Measurements from ENCODE around the gene MROH7.

DNA sequence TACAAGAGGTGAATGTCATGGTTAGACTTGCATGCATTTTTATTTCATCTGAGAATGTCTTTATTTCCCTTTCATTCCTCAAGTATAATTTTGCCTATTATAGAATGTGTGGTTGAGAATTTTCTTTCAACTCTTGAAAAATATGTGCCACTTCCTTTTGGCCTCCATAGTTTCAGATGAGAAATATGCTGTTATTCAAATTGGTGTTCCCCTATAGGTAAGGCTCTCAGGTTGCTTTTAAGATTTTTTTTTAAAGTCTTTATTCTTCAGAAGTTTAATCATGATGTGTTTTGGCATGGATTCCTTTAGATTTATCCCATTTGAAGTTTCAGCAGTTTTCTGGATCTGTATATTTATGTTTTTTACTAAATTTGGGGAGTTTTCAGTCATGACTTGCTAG lies 2.1 kb downstream of the MROH7 start:
- TF ChIP-seq, protein P1, sequence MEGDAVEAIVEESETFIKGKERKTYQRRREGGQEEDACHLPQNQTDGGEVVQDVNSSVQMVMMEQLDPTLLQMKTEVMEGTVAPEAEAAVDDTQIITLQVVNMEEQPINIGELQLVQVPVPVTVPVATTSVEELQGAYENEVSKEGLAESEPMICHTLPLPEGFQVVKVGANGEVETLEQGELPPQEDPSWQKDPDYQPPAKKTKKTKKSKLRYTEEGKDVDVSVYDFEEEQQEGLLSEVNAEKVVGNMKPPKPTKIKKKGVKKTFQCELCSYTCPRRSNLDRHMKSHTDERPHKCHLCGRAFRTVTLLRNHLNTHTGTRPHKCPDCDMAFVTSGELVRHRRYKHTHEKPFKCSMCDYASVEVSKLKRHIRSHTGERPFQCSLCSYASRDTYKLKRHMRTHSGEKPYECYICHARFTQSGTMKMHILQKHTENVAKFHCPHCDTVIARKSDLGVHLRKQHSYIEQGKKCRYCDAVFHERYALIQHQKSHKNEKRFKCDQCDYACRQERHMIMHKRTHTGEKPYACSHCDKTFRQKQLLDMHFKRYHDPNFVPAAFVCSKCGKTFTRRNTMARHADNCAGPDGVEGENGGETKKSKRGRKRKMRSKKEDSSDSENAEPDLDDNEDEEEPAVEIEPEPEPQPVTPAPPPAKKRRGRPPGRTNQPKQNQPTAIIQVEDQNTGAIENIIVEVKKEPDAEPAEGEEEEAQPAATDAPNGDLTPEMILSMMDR (IDR thresholded peaks at IDR 0.05; ENCODE audit: poor library complexity, severe bottlenecking): no peak
- TF ChIP-seq TAF1 (IDR thresholded peaks at IDR 0.05; ENCODE audit: low read depth) (no peak), POLR2AphosphoS5 (IDR thresholded peaks at IDR 0.05) (no peak), RAD21 (conservative IDR thresholded peaks at IDR 0.05) (no peak), EP300 (conservative IDR thresholded peaks at IDR 0.05; ENCODE audit: poor library complexity, severe bottlenecking) (no peak), EZH2 (IDR thresholded peaks at IDR 0.05; ENCODE audit: borderline replicate concordance, insufficient read depth, low read length, poor library complexity, severe bottlenecking) (no peak), MXI1 (conservative IDR thresholded peaks at IDR 0.05; ENCODE audit: poor library complexity, severe bottlenecking) (no peak), SMC3 (conservative IDR thresholded peaks at IDR 0.05; ENCODE audit: poor library complexity) (no peak)
- TF ChIP-seq, protein P2, sequence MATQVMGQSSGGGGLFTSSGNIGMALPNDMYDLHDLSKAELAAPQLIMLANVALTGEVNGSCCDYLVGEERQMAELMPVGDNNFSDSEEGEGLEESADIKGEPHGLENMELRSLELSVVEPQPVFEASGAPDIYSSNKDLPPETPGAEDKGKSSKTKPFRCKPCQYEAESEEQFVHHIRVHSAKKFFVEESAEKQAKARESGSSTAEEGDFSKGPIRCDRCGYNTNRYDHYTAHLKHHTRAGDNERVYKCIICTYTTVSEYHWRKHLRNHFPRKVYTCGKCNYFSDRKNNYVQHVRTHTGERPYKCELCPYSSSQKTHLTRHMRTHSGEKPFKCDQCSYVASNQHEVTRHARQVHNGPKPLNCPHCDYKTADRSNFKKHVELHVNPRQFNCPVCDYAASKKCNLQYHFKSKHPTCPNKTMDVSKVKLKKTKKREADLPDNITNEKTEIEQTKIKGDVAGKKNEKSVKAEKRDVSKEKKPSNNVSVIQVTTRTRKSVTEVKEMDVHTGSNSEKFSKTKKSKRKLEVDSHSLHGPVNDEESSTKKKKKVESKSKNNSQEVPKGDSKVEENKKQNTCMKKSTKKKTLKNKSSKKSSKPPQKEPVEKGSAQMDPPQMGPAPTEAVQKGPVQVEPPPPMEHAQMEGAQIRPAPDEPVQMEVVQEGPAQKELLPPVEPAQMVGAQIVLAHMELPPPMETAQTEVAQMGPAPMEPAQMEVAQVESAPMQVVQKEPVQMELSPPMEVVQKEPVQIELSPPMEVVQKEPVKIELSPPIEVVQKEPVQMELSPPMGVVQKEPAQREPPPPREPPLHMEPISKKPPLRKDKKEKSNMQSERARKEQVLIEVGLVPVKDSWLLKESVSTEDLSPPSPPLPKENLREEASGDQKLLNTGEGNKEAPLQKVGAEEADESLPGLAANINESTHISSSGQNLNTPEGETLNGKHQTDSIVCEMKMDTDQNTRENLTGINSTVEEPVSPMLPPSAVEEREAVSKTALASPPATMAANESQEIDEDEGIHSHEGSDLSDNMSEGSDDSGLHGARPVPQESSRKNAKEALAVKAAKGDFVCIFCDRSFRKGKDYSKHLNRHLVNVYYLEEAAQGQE (IDR thresholded peaks at IDR 0.05; ENCODE audit: borderline replicate concordance): no peak

Data from neural cell (in vitro differentiated cells).